HCT116 (cell line): ENCODE measurements around the gene ROGDI. TPM values are rescaled to one million over a fixed set of nuclear protein-coding genes. Genes with fewer than 3 reads are reported as not detected.

Source experiments
- ATAC-seq: fragments of 200-7000 bp; cut with Tn5 transposase; 2 replicates; pipeline ENCODE4 v1.9.1; 2020; ENCODE audit warnings: mild to moderate bottlenecking, moderate library complexity
- BruUV-seq: library from RNA; stranded (reverse); fragments of 400-500 nt; replicated peaks from 2 replicates; lab custom pipeline; 2021; lab: Mats Ljungman, UMichigan
- CTCF ChIA-PET: fragments of 300-600 bp; sonication (Branson Sonifier 250); formaldehyde crosslinking; loops from one replicate; lab custom pipeline; 2021; ENCODE audit warnings: antibody characterized with exemption; lab: Charles Lee
- POLR2A ChIA-PET: fragments of 300-600, 350-600 bp; sonication (Branson Sonifier 250); formaldehyde crosslinking; loops from one replicate; lab custom pipeline; 2021; ENCODE audit warnings: antibody characterized with exemption; lab: Charles Lee
- RAD21 ChIA-PET, 2 experiments: fragments of 300-600 bp; sonication (Branson Sonifier 250); formaldehyde crosslinking; loops; one replicate each; lab custom pipeline; 2023; ENCODE audit warnings: low total read pairs in 2 of 2; ENCODE audit not compliant: uncharacterized antibody in 2 of 2, unreplicated experiment in 2 of 2, low non-redundant PET in 1 of 2; lab: Charles Lee
- DNase-seq: peaks from one replicate; pipeline ENCODE4 v3.0.0-alpha.2; 2010; ENCODE audit warnings: low read depth, low spot score
- H2AFZ ChIP-seq: fragments of 200-600 bp; shearing (Covaris generic), sonication (generic); 2 replicates; pipeline ENCODE4 v1.6.1; 2017; ENCODE audit warnings: low read depth, mixed run types, mixed read lengths, antibody characterized with exemption, low read length; ENCODE audit not compliant: poor library complexity, severe bottlenecking
- H3K27ac ChIP-seq: 2 replicates; pipeline ENCODE4 v1.5.1; 2012; ENCODE audit warnings: low read depth, low read length
- H3K27me3 ChIP-seq: fragments of 200-600 bp; sonication (generic); 2 replicates; pipeline ENCODE4 v1.6.1; 2016; ENCODE audit warnings: mixed run types, low read length, mixed read lengths; ENCODE audit not compliant: insufficient read depth
- H3K36me3 ChIP-seq, 2 experiments: fragments of 200-500 bp in 1 of 2; fragments of 200-600 bp in 1 of 2; sonication (Bioruptor generic) in 1 of 2; sonication (generic) in 1 of 2; 2 replicates each; pipeline versions ENCODE4 v1.5.1 to v1.6.1; 2014 to 2016; ENCODE audit warnings: low read length in 2 of 2, inconsistent platforms in 1 of 2, mixed read lengths in 1 of 2, mixed run types in 1 of 2; ENCODE audit not compliant: insufficient read depth in 2 of 2, control insufficient read depth in 1 of 2
- H3K4me1 ChIP-seq, 2 experiments: fragments of 200-600 bp in 1 of 2; sonication (generic) in 1 of 2; 2 replicates each; pipeline versions ENCODE4 v1.5.1 to v1.6.1; 2012 to 2017; ENCODE audit warnings: low read length in 2 of 2, inconsistent platforms in 1 of 2, mild to moderate bottlenecking in 1 of 2, mixed read lengths in 1 of 2, mixed run types in 1 of 2, moderate library complexity in 1 of 2; ENCODE audit not compliant: insufficient read depth in 2 of 2, control insufficient read depth in 1 of 2
- H3K4me2 ChIP-seq: fragments of 200-600 bp; sonication (generic); 2 replicates; pipeline ENCODE4 v1.6.1; 2017; ENCODE audit warnings: mixed run types, low read length, mixed read lengths
- H3K4me3 ChIP-seq, 2 experiments: fragments of 200-600 bp in 1 of 2; sonication (generic) in 1 of 2; replicated peaks in 1 of 2; 2 replicates each; pipeline ENCODE4 v1.5.1; 2011 to 2016; ENCODE audit warnings: low read length in 2 of 2, control low read depth in 1 of 2, low read depth in 1 of 2, mild to moderate bottlenecking in 1 of 2, mixed read lengths in 1 of 2, mixed run types in 1 of 2
- H3K79me2 ChIP-seq: fragments of 200-600 bp; sonication (generic); 2 replicates; pipeline ENCODE4 v1.6.1; 2017; ENCODE audit warnings: mild to moderate bottlenecking, mixed run types, low read length, moderate library complexity, mixed read lengths; ENCODE audit not compliant: insufficient read depth
- H3K9ac ChIP-seq: fragments of 200-600 bp; sonication (generic); 2 replicates; pipeline ENCODE4 v1.6.1; 2016; ENCODE audit warnings: low read length, mixed read lengths
- H3K9me2 ChIP-seq: fragments of 200-600 bp; sonication (generic), shearing (Covaris generic); 2 replicates; pipeline ENCODE4 v1.6.1; 2017; ENCODE audit warnings: mixed run types, mild to moderate bottlenecking, moderate library complexity; ENCODE audit not compliant: insufficient read depth
- H3K9me3 ChIP-seq, 2 experiments: fragments of 200-500 bp in 1 of 2; fragments of 200-600 bp in 1 of 2; sonication (Bioruptor generic) in 1 of 2; sonication (generic) in 1 of 2; 2 replicates each; pipeline ENCODE4 v1.6.1; 2014 to 2017; ENCODE audit warnings: low read length in 2 of 2, mixed read lengths in 2 of 2, inconsistent platforms in 1 of 2, low read depth in 1 of 2, mild to moderate bottlenecking in 1 of 2, mixed run types in 1 of 2, moderate library complexity in 1 of 2; ENCODE audit not compliant: control insufficient read depth in 1 of 2, insufficient read depth in 1 of 2
- H4K20me1 ChIP-seq: fragments of 200-600 bp; sonication (generic), shearing (Covaris generic); 2 replicates; pipeline ENCODE4 v1.6.1; 2017; ENCODE audit warnings: mixed run types, mild to moderate bottlenecking, moderate library complexity; ENCODE audit not compliant: insufficient read depth
- CBX3 ChIP-seq: IDR thresholded peaks from 2 replicates; pipeline ENCODE4 v1.6.1; 2012; ENCODE audit warnings: low read depth
- ELF1 ChIP-seq: IDR thresholded peaks from 2 replicates; pipeline ENCODE4 v1.6.1; 2012; ENCODE audit warnings: low read depth, borderline replicate concordance
- FOSL1 ChIP-seq: IDR thresholded peaks from 2 replicates; pipeline ENCODE4 v1.6.1; 2012; ENCODE audit warnings: low read depth
- POLR2A ChIP-seq: IDR thresholded peaks from 2 replicates; pipeline ENCODE4 v1.7.0; 2011; ENCODE audit warnings: borderline replicate concordance; ENCODE audit not compliant: insufficient read depth, insufficient read length; ENCODE audit errors: extremely low read depth
- POLR2AphosphoS5 ChIP-seq: IDR thresholded peaks from 2 replicates; pipeline ENCODE4 v1.6.1; 2011; ENCODE audit warnings: mild to moderate bottlenecking, low read depth, low read length, moderate library complexity
- YY1 ChIP-seq: IDR thresholded peaks from 2 replicates; pipeline ENCODE4 v1.6.1; 2011; ENCODE audit warnings: low read length, low read depth, moderate library complexity, mild to moderate bottlenecking; ENCODE audit not compliant: insufficient replicate concordance; ENCODE audit errors: extremely low read depth
- intact Hi-C: fragments of 100-400 bp; cut with micrococcal nuclease; formaldehyde crosslinking; loops from 2 replicates; pipeline ENCODE4 v1.10.0; 2022
- total RNA-seq: library from RNA; stranded (reverse); gene quantifications from one replicate; pipeline ENCODE4 v1.2.1, GENCODE V29; 2021; ENCODE audit not compliant: unreplicated experiment
- TF ChIP-seq, protein P1 (sequence below), 3 experiments: fragments of 200-600 bp in 1 of 3; sonication (generic) in 1 of 3; IDR thresholded peaks in 2 of 3; conservative IDR thresholded peaks in 1 of 3; 2 replicates each; pipeline ENCODE4 v1.5.1; 2012 to 2017; ENCODE audit warnings: low read depth in 2 of 3, low read length in 2 of 3, antibody characterized with exemption in 1 of 3, borderline replicate concordance in 1 of 3, control low read depth in 1 of 3, mild to moderate bottlenecking in 1 of 3, mixed read lengths in 1 of 3, mixed run types in 1 of 3, moderate library complexity in 1 of 3; ENCODE audit not compliant: insufficient read depth in 1 of 3
- TF ChIP-seq, protein P2 (sequence below): IDR thresholded peaks from 2 replicates; pipeline ENCODE4 v1.6.1; 2012

The ROGDI gene
- total RNA-seq, 1 experiment from 2014 or later, result 20.1 TPM

DNA sequence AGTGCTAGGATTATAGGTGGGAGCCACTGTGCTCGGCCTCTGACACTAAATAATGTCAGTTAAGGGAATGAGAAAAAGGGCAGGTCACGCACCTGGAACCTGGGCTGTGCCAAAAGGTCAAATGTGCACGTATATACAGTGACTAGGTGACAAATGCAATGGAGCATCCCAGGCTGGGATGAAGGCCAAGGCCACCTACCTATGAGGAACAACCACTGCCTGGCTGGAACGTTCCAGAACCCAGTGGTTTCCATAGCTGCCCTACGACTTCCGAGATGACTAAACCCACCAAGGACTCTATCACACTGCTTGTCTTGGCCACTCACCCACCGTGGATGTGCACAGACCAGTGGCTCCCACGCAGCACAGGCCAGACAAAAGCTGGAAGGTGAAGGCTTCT lies 51.5 kb downstream of the ROGDI start:
- DNase-seq, result no peak
- Histone ChIP-seq H3K79me2 (peaks cover 4% of the 10 kb centered on the region; the same call in 1 of the 2 replicates), H3K9me2 (no peaks in the 10 kb centered on the region)
- CTCF ChIA-PET, result no interaction called here
- BruUV-seq, result no TSS peak
- RAD21 ChIA-PET, result no interaction called here
- TF ChIP-seq CBX3, result no peak
- TF ChIP-seq POLR2A, result no peak
- no peak for TF ChIP-seq FOSL1
- TF ChIP-seq, all 23 proteins: peak for 0
- POLR2A ChIA-PET, result no interaction called here
- Histone ChIP-seq H3K36me3 (peaks cover 11 to 12% of the 10 kb centered on the region in 2 experiments; a peak in 3 of 4 replicates), H3K27me3 (no peaks in the 10 kb centered on the region), H3K9ac (no peak overlapping the region), H3K4me1 (no peaks in the 10 kb centered on the region), H3K9me3 (peaks cover 0 to 4% of the 10 kb centered on the region in 2 experiments; a peak in 1 of 4 replicates), H3K27ac (no peak overlapping the region), H3K4me3 (no peak overlapping the region), H2AFZ (no peak overlapping the region), H3K4me2 (no peak overlapping the region), H4K20me1 (no peaks in the 10 kb centered on the region)
- no peak for ATAC-seq
- intact Hi-C loops, result no loop called here

DNA sequence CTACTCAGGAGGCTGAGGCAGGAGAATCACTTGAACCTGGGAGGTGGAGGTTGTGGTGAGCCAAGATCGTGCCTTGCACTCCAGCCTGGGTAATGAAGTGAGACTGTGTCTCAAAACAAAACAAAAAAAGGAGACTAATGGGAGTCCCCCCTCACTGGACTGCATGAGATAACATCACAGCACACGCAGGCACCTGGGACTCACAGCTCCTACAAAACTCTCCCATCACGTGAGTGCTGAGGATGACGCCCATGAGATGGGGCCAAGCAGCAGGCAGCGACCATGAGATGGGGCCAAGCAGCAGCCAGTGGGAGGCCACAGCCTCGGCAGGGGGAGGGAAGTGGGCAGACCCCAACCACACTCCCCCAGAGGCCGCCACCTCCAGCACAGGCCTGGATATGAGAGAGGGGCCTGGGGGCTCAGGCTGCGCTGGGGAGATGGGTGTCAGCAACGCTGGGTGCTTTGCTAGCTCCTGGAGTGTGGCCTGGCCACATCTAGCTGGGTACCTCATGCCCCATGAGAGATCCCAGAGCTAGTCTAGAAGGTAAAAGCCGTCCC lies 52.7 kb downstream of the ROGDI start:
- no peaks in the 10 kb centered on the region for H4K20me1 ChIP-seq
- H3K27me3 ChIP-seq, result no peaks in the 10 kb centered on the region
- BruUV-seq, result no TSS peak
- no peaks in the 10 kb centered on the region for H3K4me1 ChIP-seq
- POLR2A ChIA-PET, result no interaction called here
- no peaks in the 10 kb centered on the region for H3K9me3 ChIP-seq
- CTCF ChIA-PET, result no interaction called here
- no peak overlapping the region for H3K9ac ChIP-seq
- no peak overlapping the region for H3K4me2 ChIP-seq
- DNase-seq (no peak), ATAC-seq (no peak)
- no peaks in the 10 kb centered on the region for H3K79me2 ChIP-seq
- H3K36me3 ChIP-seq, result peaks cover 1 to 10% of the 10 kb centered on the region in 2 experiments; a peak in 3 of 4 replicates
- H3K4me3 ChIP-seq, result no peak overlapping the region
- RAD21 ChIA-PET, result no interaction called here
- H3K27ac ChIP-seq, result no peak overlapping the region
- H3K9me2 ChIP-seq, result no peaks in the 10 kb centered on the region
- no peak overlapping the region for H2AFZ ChIP-seq
- intact Hi-C loops, result no loop called here
- TF ChIP-seq, protein P1, sequence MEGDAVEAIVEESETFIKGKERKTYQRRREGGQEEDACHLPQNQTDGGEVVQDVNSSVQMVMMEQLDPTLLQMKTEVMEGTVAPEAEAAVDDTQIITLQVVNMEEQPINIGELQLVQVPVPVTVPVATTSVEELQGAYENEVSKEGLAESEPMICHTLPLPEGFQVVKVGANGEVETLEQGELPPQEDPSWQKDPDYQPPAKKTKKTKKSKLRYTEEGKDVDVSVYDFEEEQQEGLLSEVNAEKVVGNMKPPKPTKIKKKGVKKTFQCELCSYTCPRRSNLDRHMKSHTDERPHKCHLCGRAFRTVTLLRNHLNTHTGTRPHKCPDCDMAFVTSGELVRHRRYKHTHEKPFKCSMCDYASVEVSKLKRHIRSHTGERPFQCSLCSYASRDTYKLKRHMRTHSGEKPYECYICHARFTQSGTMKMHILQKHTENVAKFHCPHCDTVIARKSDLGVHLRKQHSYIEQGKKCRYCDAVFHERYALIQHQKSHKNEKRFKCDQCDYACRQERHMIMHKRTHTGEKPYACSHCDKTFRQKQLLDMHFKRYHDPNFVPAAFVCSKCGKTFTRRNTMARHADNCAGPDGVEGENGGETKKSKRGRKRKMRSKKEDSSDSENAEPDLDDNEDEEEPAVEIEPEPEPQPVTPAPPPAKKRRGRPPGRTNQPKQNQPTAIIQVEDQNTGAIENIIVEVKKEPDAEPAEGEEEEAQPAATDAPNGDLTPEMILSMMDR (IDR thresholded peaks at IDR 0.05 in 2 of 3, conservative IDR thresholded peaks at IDR 0.05 in 1 of 3; ENCODE audit: borderline replicate concordance in 1 of 3, insufficient read depth in 1 of 3, low read depth in 2 of 3, low read length in 2 of 3), result no peak
- TF ChIP-seq, protein P2, sequence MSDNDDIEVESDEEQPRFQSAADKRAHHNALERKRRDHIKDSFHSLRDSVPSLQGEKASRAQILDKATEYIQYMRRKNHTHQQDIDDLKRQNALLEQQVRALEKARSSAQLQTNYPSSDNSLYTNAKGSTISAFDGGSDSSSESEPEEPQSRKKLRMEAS, result no peak
- TF ChIP-seq POLR2AphosphoS5 (no peak), YY1 (no peak), ELF1 (no peak)
